ENCODE measurements around the gene KRTAP10-7. TPM values are rescaled to one million over a fixed set of nuclear protein-coding genes. Genes with fewer than 3 reads are reported as not detected.
"Not testable (repeated sequence)": the region's sequence is repeated elsewhere in the genome, so short reads cannot be mapped to it uniquely, and the experiment has no call there.

The KRTAP10-7 gene
- total RNA-seq, 1 experiment from 2014 or later = not detected

- peaks cover 36 to 37% of the 10 kb centered on the region in 2 experiments for H3K4me1 Mint-ChIP-seq
- H3K27me3 Mint-ChIP-seq (ENCODE audit: low read depth) = peaks cover 11% of the 10 kb centered on the region
- not testable (repeated sequence) for H3T11ph ChIP-seq (ENCODE audit: low read length); H2AFZ ChIP-seq (ENCODE audit: low read length); H3K9ac ChIP-seq (ENCODE audit: extremely low read depth, insufficient read length, low read length); H4K20me1 ChIP-seq (ENCODE audit: control insufficient read depth, insufficient read depth, insufficient read length); H2BK15ac ChIP-seq (ENCODE audit: low read depth, low read length); H3K23ac ChIP-seq (ENCODE audit: insufficient read length, low read depth, low read length); H2AK5ac ChIP-seq (ENCODE audit: insufficient read length, low read length); H2BK5ac ChIP-seq (ENCODE audit: insufficient read length, low read length); H2BK120ac ChIP-seq (ENCODE audit: low read depth, low read length, poor library complexity, severe bottlenecking); H3K4me2 ChIP-seq (ENCODE audit: insufficient read depth, insufficient read length, low read length); H3K23me2 ChIP-seq (ENCODE audit: insufficient read length, low read depth, low read length, poor library complexity, severe bottlenecking); H3K36me3 Mint-ChIP-seq (ENCODE audit: insufficient read depth in 1 of 3, low read depth in 3 of 3); H3K18ac ChIP-seq (ENCODE audit: insufficient read length, low read depth, low read length); H3K9me3 ChIP-seq (ENCODE audit: control insufficient read depth, low read depth, low read length); H3K4ac ChIP-seq (ENCODE audit: low read depth, low read length); H3K79me2 ChIP-seq (ENCODE audit: insufficient read depth, low read length); H2BK12ac ChIP-seq (ENCODE audit: insufficient read length, low read depth, low read length); H3K4me3 Mint-ChIP-seq; H3K79me1 ChIP-seq (ENCODE audit: insufficient read depth, low read depth, low read length, poor library complexity, severe bottlenecking); H3K9me3 Mint-ChIP-seq; H2BK20ac ChIP-seq (ENCODE audit: low read depth, low read length, poor library complexity, severe bottlenecking); H4K5ac ChIP-seq (ENCODE audit: insufficient read length, low read depth, low read length); H3K27me3 ChIP-seq (ENCODE audit: insufficient read depth, low read length); H3K14ac ChIP-seq (ENCODE audit: insufficient read depth, low read length); H4K91ac ChIP-seq (ENCODE audit: insufficient read length, low read depth, low read length); H3K56ac ChIP-seq (ENCODE audit: insufficient read length, low read depth, low read length); H3K27ac ChIP-seq (ENCODE audit: insufficient read length, low read depth, low read length); H4K8ac ChIP-seq (replicated peaks; ENCODE audit: insufficient read length, low read depth, low read length); H3K4me1 ChIP-seq (ENCODE audit: insufficient read depth, low read length)
- DNase-seq = peak; percentile 30
- WGBS (ENCODE audit: extremely low coverage, insufficient read length, low lambda C conversion rate) = no CpG with 5 or more reads among the region's 10 CpGs
- peak overlapping the region in 1 of 3 experiments; percentile 82; a peak in 1 of 7 replicates for H3K27ac Mint-ChIP-seq
- TF ChIP-seq, protein P1, sequence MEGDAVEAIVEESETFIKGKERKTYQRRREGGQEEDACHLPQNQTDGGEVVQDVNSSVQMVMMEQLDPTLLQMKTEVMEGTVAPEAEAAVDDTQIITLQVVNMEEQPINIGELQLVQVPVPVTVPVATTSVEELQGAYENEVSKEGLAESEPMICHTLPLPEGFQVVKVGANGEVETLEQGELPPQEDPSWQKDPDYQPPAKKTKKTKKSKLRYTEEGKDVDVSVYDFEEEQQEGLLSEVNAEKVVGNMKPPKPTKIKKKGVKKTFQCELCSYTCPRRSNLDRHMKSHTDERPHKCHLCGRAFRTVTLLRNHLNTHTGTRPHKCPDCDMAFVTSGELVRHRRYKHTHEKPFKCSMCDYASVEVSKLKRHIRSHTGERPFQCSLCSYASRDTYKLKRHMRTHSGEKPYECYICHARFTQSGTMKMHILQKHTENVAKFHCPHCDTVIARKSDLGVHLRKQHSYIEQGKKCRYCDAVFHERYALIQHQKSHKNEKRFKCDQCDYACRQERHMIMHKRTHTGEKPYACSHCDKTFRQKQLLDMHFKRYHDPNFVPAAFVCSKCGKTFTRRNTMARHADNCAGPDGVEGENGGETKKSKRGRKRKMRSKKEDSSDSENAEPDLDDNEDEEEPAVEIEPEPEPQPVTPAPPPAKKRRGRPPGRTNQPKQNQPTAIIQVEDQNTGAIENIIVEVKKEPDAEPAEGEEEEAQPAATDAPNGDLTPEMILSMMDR (conservative IDR thresholded peaks at IDR 0.05) = 0 out of 3 replicates have a peak, but pooled peaks have one; percentile 8
Observed at GRCh38 chr21:44601091-44601490, 694 bp downstream of the KRTAP10-7 start.

Measured in H9 (cell line).